Osteoblast (primary cell): ENCODE measurements around the gene RABGAP1L. TPM values are rescaled to one million over a fixed set of nuclear protein-coding genes. Genes with fewer than 3 reads are reported as not detected.

Experiments used
- DNase-seq: peaks from one replicate; pipeline ENCODE4 v3.0.0; 2011; ENCODE audit warnings: low spot score, mixed read lengths; ENCODE audit not compliant: insufficient read length; ENCODE audit errors: missing footprints
- H2AFZ ChIP-seq: 2 replicates; pipeline ENCODE4 v1.6.0; 2011; ENCODE audit warnings: mild to moderate bottlenecking, low read length
- H3K27ac ChIP-seq: 2 replicates; pipeline ENCODE4 v1.5.1; 2011; ENCODE audit warnings: mild to moderate bottlenecking, low read depth, low read length, moderate library complexity
- H3K27me3 ChIP-seq: 2 replicates; pipeline ENCODE4 v1.6.0; 2012; ENCODE audit warnings: mild to moderate bottlenecking, control low read depth, inconsistent platforms, low read length, moderate library complexity; ENCODE audit not compliant: insufficient read depth
- H3K36me3 ChIP-seq: 2 replicates; pipeline ENCODE4 v1.5.1; 2011; ENCODE audit warnings: mild to moderate bottlenecking, low read length, control low read depth, moderate library complexity; ENCODE audit not compliant: insufficient read depth
- H3K4me1 ChIP-seq: 2 replicates; pipeline ENCODE4 v1.5.1; 2011; ENCODE audit warnings: mild to moderate bottlenecking, low read length, control low read depth, moderate library complexity; ENCODE audit not compliant: insufficient read depth
- H3K4me2 ChIP-seq: 2 replicates; pipeline ENCODE4 v1.6.0; 2011; ENCODE audit warnings: mild to moderate bottlenecking, low read length; ENCODE audit not compliant: insufficient read depth
- H3K4me3 ChIP-seq: fragments of 200-600 bp; sonication (generic); 3 replicates; pipeline ENCODE4 v1.5.1; 2012; ENCODE audit warnings: mild to moderate bottlenecking, low read length, inconsistent platforms; ENCODE audit not compliant: insufficient read depth
- H3K79me2 ChIP-seq: 2 replicates; pipeline ENCODE4 v1.6.0; 2012; ENCODE audit warnings: mild to moderate bottlenecking, low read length, control low read depth, inconsistent platforms; ENCODE audit not compliant: insufficient read depth
- H3K9me3 ChIP-seq: 2 replicates; pipeline ENCODE4 v1.5.1; 2011; ENCODE audit warnings: low read depth, low read length, control low read depth
- H4K20me1 ChIP-seq: 2 replicates; pipeline ENCODE4 v1.6.0; 2012; ENCODE audit warnings: mild to moderate bottlenecking, low read length, control low read depth; ENCODE audit not compliant: insufficient read depth
- CTCF ChIP-seq: IDR thresholded peaks from 2 replicates; pipeline ENCODE4 v1.5.1; 2011; ENCODE audit warnings: mild to moderate bottlenecking, low read depth, low read length, moderate library complexity; ENCODE audit errors: extremely low read depth
- total RNA-seq: library from RNA; depleted of rRNA; stranded (reverse); fragments of >200 nt; gene quantifications from 2 replicates; pipeline ENCODE4 v1.2.3, GENCODE V29; 2012

Gene RABGAP1L
- total RNA-seq, 1 donor, result 30.0 TPM

GRCh38 chr1:174991473-174991872 is 832.2 kb downstream of the RABGAP1L start:
- H3K4me1 ChIP-seq, result peaks cover 21% of the 10 kb centered on the region
- no peak overlapping the region for H3K4me3 ChIP-seq
- no peaks in the 10 kb centered on the region for H3K79me2 ChIP-seq
- no peak overlapping the region for H3K4me2 ChIP-seq
- no peak overlapping the region for H2AFZ ChIP-seq
- H3K9me3 ChIP-seq, result no peaks in the 10 kb centered on the region
- no peak for TF ChIP-seq CTCF
- H3K36me3 ChIP-seq, result no peaks in the 10 kb centered on the region
- no peaks in the 10 kb centered on the region for H3K27me3 ChIP-seq
- H3K27ac ChIP-seq, result no peak overlapping the region
- no peaks in the 10 kb centered on the region for H4K20me1 ChIP-seq
- DNase-seq, result no peak

GRCh38 chr1:174995121-174995520 is 835.8 kb downstream of the RABGAP1L start:
- Histone ChIP-seq H3K4me3 (no peak overlapping the region), H3K27me3 (no peaks in the 10 kb centered on the region), H3K4me2 (no peak overlapping the region), H3K36me3 (no peaks in the 10 kb centered on the region), H3K9me3 (no peaks in the 10 kb centered on the region), H3K27ac (no peak overlapping the region), H4K20me1 (no peaks in the 10 kb centered on the region), H3K4me1 (peaks cover 23% of the 10 kb centered on the region), H3K79me2 (peaks cover 3% of the 10 kb centered on the region), H2AFZ (no peak overlapping the region)
- no peak for TF ChIP-seq CTCF
- no peak for DNase-seq

GRCh38 chr1:174995916-174996315 is 836.6 kb downstream of the RABGAP1L start:
- H2AFZ ChIP-seq, result no peak overlapping the region
- H3K79me2 ChIP-seq, result peaks cover 11% of the 10 kb centered on the region
- no peak overlapping the region for H3K4me3 ChIP-seq
- DNase-seq, result no peak
- no peaks in the 10 kb centered on the region for H3K36me3 ChIP-seq
- no peaks in the 10 kb centered on the region for H4K20me1 ChIP-seq
- H3K27ac ChIP-seq, result no peak overlapping the region
- no peak overlapping the region for H3K4me2 ChIP-seq
- no peak for TF ChIP-seq CTCF
- H3K27me3 ChIP-seq, result no peaks in the 10 kb centered on the region
- H3K4me1 ChIP-seq, result peaks cover 26% of the 10 kb centered on the region
- no peaks in the 10 kb centered on the region for H3K9me3 ChIP-seq

GRCh38 chr1:174996476-174996875 is 837.2 kb downstream of the RABGAP1L start:
- Histone ChIP-seq H3K4me2 (no peak overlapping the region), H3K36me3 (no peaks in the 10 kb centered on the region), H3K27ac (no peak overlapping the region), H3K27me3 (no peaks in the 10 kb centered on the region), H3K4me3 (no peak overlapping the region), H3K9me3 (no peaks in the 10 kb centered on the region), H3K79me2 (peaks cover 16% of the 10 kb centered on the region), H4K20me1 (peaks cover 2% of the 10 kb centered on the region), H3K4me1 (peaks cover 27% of the 10 kb centered on the region), H2AFZ (no peak overlapping the region)
- DNase-seq, result no peak
- TF ChIP-seq CTCF, result no peak
